GM18858 (cell line): ENCODE measurements around the gene SUMF1.
"Not testable (repeated sequence)": the region's sequence is repeated elsewhere in the genome, so short reads cannot be mapped to it uniquely, and the experiment has no call there.

Source experiments
- ATAC-seq: cut with Tn5 transposase; IDR thresholded peaks from one replicate; pipeline ENCODE4 v1.9.1; 2021; ENCODE audit not compliant: unreplicated experiment

The SUMF1 gene

DNA sequence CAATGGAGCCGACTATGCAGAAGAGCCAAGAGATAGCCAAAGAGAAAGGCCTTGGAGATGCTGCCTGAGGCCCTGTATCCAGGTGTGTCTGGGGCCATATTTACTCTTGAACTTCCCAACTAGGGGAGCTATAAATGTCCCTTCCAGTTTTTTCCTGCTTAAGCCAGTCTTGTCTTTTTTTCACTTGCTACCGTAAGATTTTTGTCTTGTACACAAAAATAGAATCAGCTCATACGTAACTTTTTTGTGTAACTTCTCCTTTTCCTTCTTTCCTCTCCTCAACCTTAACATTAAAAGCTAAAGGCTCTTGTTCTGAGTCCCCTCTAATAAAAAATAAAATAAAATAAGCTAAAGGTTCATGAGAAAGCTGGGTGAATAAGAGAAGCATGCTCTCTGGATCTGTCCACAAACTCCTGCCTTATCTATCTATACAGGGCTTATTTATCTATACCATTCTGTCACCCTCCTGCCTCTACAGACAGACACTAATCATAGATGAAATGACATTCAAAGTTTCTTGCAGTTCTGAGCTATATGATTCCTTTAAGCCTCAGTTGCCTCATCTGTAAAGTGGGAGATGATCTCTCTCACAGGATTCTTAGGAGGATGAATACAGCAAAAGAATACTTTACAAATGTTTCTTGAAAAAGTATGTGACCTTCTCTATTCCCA is 4.6 kb downstream of the SUMF1 start:
- ATAC-seq = no peak

- ATAC-seq = no peak
Observed at GRCh38 chr3:4461468-4462090, 5.5 kb downstream of the SUMF1 start.

DNA sequence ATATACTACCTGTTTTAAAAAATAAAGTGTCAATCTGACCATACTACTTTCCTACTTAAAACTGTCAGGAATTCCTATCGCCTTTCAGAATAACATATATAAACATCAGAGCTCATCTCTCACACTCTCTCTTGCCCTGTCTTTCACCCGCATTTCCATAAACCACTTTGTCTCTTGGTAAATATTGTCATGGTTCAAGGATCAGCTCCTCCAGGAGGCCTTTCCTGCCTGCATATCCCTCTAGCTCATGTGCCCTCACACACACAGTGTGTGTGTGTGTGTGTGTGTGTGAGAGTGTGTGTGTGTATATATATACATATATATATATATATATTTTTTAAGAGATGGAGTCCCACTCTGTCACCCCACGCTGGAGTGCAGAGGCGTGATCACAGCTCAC is 6.7 kb downstream of the SUMF1 start:
- no peak for ATAC-seq

DNA sequence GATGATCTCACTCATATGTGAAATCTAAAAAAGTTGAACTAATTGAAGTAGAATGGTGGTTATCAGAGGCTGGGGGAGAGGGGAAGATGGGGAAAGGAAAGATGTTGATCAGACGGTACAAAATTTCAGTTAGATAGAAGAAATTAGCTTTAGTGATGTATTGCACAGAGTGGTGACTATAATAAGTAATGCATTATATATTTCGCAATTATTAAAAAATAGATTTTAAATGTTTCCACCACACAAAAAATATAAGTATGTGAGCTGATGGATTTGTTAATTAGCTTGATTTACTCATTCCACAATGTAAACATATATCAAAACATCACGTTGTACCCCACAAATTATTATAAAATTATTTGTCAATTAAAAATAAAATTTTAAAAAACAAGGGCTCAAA is 8.1 kb downstream of the SUMF1 start:
- ATAC-seq = no peak

- ATAC-seq = not testable (repeated sequence)
Observed at GRCh38 chr3:4456780-4457179, 10.3 kb downstream of the SUMF1 start.

DNA sequence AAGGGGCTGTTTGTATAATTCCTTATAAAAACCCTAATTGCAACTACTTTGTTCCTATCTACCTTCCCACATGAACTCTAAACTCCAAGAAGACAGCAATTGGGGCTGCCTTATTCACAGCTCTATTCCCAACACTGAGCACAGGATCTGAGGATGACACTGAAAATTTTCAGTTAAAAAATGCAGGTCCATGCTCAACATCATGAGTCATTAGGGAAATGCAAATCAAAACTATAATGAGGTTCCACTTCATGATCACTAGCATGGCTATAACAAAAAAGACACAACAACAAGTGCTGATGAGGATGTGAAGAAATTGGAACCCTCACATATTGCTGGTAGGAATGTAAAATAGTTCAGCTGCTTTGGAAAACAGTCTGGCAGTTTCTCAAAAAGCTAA is 12.9 kb downstream of the SUMF1 start:
- no peak for ATAC-seq

DNA sequence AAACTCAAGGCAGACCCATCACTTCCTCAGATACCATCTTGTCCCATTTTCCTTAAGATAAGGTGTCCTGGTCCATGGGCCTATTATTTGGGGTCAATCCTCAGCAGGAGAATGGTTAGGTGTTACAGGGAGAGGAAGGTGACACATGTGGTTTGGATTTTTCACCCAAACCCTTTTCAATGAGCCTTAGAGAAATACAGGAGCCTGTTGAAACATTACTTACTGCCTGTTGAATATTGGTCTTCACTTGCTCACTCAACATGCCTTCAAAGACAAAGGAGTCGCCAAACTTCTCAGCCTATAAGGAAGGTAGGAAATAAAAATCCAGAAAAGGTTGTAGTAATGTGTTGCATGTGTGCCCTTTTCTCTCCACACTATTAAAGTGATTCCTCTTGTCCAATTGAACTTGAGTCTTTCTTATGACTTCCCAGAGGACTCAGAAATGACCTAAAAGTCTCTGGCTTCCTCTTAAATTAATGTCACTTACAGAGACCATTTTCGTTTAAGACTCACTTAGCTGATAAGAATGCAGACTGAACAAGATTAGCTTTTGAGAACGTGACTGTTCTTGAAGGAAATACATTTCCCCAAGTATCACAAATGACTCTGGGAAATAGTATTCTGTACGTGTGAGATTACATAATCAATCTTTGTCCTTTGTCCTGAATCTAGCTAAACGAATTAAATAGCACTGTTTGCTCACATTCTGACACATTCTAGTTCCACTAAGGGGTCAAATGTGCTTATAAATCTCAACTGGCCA is 17.8 kb downstream of the SUMF1 start:
- ATAC-seq = no peak

- ATAC-seq = no peak
Observed at GRCh38 chr3:4448187-4448586, 18.9 kb downstream of the SUMF1 start.

GRCh38 chr3:4447295-4447999 is 19.6 kb downstream of the SUMF1 start:
- ATAC-seq = no peak

- no peak for ATAC-seq
Observed at GRCh38 chr3:4440951-4441350, 26.1 kb downstream of the SUMF1 start.

DNA sequence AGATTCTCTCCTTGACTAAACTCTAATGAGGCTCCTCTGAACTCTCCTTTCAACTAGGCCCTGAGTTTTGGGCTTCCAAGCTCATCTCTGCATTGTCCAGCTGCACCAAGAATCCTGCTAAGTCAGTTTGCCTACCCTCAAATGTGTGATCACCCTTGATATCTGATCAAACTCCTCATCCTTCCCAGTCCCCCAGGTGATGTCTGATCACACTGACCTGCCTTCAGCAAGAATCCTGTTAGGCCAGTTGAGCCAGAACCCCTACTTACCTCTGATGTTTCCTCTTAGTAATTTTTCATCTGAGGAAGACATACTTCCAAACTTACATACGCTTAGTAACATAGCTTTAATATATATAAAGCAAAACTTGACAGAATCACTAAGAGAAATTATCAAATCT is 28.8 kb downstream of the SUMF1 start:
- no peak for ATAC-seq

- ATAC-seq = no peak
Observed at GRCh38 chr3:4432259-4432658, 34.8 kb downstream of the SUMF1 start.

GRCh38 chr3:4429648-4430350 is 37.3 kb downstream of the SUMF1 start:
- no peak for ATAC-seq

GRCh38 chr3:4426782-4427344 is 40.2 kb downstream of the SUMF1 start:
- peak; percentile 67 for ATAC-seq

DNA sequence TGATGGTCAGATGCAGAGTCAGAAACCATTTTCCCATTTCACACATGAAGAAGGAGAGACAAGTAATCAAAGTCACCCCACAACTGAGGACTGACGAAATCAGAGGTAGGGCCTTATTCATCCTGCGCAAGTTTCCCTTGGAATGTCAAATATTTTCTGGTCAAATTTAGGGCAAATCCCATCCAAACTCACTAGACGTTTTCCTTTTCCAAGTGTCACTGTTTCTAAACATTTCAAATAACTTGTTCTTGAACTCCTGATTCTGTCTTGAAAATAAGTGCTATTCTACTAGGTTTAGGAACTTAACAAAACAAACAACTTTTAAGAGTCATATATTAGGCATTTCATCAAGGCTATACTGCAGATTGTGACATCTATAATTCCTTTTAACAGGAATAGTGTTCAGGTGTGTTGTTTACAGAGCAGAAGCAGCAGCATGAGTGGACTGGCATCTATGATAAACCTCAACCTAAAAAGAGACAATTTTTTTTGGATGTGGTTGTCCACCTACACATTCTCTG is 40.7 kb downstream of the SUMF1 start:
- ATAC-seq = no peak

DNA sequence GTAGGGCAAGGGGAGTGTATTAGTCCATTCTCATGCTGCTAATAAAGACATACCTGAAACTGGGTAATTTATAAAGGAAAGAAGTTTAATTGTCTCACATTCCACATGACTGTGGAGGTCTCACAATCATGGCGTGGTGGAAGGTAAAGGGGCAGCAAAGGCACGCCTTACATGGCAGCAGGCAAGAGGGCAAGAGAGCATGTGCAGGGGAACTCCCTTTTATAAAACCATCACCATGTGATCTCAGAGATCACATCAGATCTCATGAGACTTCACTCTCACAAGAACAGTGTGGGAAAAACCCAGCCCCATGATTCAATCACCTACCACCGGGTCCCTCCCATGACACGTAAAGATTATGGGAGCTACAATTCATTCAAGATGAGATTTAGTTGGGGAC is 41.4 kb downstream of the SUMF1 start:
- peak; percentile 36 for ATAC-seq

DNA sequence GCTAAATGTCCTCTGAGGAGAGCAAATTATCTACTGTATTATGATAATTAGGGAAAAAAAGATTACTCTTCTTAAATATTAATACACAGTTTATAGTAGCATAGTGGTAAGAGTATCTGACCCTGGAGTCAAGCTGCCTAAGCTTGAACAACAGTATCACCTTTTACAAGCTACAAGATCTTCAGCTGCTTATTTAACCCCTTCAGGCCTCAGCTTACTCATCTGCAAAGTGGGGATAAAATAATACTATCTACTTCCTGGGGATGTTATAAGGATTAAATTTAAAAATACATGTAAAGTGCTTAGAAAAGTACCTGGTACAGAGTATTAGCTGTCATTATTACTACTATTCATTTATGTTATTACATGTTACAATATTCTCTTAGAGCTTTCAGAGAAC is 42.0 kb downstream of the SUMF1 start:
- no peak for ATAC-seq

DNA sequence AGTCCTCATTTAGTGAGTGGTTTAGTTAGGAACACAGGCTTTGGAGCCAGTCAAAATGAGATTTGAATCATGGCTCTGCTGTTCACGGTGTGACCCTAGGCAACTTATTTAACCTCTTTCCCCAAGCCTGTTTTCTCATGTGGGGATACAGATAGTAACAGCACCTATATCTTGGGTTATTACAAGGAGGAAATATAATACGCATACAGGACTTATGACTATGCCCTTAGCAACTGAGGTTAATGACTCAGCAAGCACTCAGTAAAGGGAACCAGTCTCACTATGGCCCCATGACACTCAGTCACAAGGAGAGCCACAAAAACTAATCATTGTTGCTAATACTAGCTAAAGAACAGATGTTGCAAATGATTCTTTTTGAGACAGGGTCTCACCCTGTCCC is 45.9 kb downstream of the SUMF1 start:
- peak; percentile 80 for ATAC-seq

GRCh38 chr3:4419920-4420319 is 47.1 kb downstream of the SUMF1 start:
- no peak for ATAC-seq

DNA sequence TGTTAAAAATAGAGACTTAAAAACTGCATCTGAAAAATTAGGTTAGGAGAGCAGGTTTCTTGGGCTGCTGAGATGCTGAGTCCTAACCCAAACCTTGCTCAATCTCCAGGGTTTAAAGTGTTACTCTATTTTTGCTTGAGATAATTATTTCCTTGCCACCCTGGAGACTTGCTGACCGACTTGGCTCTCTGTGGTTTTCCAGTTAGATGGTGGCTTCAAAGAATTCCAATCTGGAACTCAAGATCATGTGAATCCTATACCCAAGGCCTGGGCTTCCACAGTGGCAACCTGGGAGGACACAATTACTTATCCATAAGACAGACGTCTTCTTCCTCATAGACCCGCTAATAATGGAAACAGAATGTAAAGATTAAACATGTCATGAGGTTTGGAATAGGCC is 47.7 kb downstream of the SUMF1 start:
- no peak for ATAC-seq
